ENCODE data around the gene SERINC4. TPM values are rescaled to one million over a fixed set of nuclear protein-coding genes. Genes with fewer than 3 reads are reported as not detected.

Gene SERINC4
- total and polyA plus RNA-seq, 10 of the 15 experiments (the other 5 are each of a cell fraction or from before 2014, with no cell fraction given): 0.06 to 0.96 (median 0.26) TPM; not detected in 1

GRCh38 chr15:43824302-43825246 lies 24.6 kb upstream of the SERINC4 start, which contains the start of gene MFAP1 (continued):
- TF ChIP-seq, protein P1, sequence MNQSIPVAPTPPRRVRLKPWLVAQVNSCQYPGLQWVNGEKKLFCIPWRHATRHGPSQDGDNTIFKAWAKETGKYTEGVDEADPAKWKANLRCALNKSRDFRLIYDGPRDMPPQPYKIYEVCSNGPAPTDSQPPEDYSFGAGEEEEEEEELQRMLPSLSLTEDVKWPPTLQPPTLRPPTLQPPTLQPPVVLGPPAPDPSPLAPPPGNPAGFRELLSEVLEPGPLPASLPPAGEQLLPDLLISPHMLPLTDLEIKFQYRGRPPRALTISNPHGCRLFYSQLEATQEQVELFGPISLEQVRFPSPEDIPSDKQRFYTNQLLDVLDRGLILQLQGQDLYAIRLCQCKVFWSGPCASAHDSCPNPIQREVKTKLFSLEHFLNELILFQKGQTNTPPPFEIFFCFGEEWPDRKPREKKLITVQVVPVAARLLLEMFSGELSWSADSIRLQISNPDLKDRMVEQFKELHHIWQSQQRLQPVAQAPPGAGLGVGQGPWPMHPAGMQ (IDR thresholded peaks at IDR 0.05; ENCODE audit: borderline replicate concordance): no peak
- TF ChIP-seq SUPT20H (IDR thresholded peaks at IDR 0.05; ENCODE audit: borderline replicate concordance, control insufficient read depth, low read depth, low read length) (no peak), CBX3 (IDR thresholded peaks at IDR 0.05; ENCODE audit: borderline replicate concordance, low read depth) (no peak), POLR2AphosphoS5 (IDR thresholded peaks at IDR 0.05; ENCODE audit: low read length) (peak; percentile 99), CBFB (IDR thresholded peaks at IDR 0.05; ENCODE audit: low read depth) (peak; percentile 54; the same call in 1 of the 2 replicates), ZBTB33 (IDR thresholded peaks at IDR 0.05) (no peak), BRCA1 (IDR thresholded peaks at IDR 0.05; ENCODE audit: low read depth, low read length) (no peak), ATF2 (IDR thresholded peaks at IDR 0.05; ENCODE audit: low read length) (peak; percentile 50; the same call in 1 of the 2 replicates), IKZF1 (conservative IDR thresholded peaks at IDR 0.05) (peak; percentile 83), SUZ12 (IDR thresholded peaks at IDR 0.05; ENCODE audit: unreplicated experiment) (no peak), TARDBP (IDR thresholded peaks at IDR 0.05; ENCODE audit: borderline replicate concordance) (no peak), HDGF (IDR thresholded peaks at IDR 0.05) (no peak; the same call in 1 of the 2 replicates), ETV6 (conservative IDR thresholded peaks at IDR 0.05 in 1 of 2, IDR thresholded peaks at IDR 0.05 in 1 of 2; ENCODE audit: borderline replicate concordance in 1 of 2, low read depth in 1 of 2) (no peak; a peak in 1 of 4 replicates), TAF1 (IDR thresholded peaks at IDR 0.05; ENCODE audit: borderline replicate concordance, low read depth, low read length) (peak; percentile 90), NR2C1 (IDR thresholded peaks at IDR 0.05) (no peak)
